22Rv1 (cell line): ENCODE data around the gene ARMC7.

Source experiments
- CTCF ChIP-seq: fragments of 450-650 bp; IDR thresholded peaks from 2 replicates; pipeline ENCODE4 v1.5.1; 2017; ENCODE audit warnings: mild to moderate bottlenecking
- ZFX ChIP-seq: fragments of 450-650 bp; IDR thresholded peaks from 2 replicates; pipeline ENCODE4 v1.6.1; 2017; ENCODE audit warnings: antibody characterized with exemption, borderline replicate concordance

DNA sequence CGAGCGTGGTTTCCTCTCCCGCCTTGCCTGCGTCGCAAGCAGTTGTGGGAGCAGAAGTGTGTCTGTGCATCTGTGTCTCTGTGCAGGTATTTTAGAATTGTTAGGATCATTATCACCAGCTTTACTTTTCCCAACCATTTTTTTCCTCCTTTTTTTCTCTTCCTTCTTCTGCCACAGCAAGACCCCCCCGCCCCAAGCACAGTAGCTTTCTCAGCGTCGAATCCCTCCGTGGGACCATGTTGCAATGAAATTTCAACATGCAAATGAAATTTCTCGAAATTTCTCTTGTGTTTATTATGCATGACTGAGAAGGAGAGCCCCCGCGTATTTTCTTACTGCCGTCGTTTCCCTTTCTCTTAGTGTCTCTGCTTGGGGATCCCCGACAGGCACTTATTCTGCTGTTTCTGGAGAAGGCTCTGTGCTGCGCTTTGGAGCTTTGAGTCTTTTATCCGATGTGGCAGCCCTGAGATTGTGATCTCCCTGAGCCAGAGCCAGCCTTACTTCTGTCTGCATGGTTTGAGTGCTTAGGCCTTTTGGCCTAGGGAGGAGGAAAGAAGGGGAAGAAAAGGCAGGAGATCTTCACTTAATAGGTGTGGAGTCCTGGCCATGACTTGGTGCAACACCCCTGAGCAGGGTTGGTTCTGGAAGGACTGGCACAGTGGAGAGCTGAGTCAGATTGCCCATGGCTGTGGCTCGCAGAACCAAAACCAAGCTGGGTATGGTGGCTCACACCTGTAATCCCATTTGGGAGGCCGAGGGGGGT is 5.0 kb downstream of the ARMC7 start:
- no peak for TF ChIP-seq CTCF
- TF ChIP-seq ZFX = no peak
